Measurements from ENCODE around the gene IL19.
"Not testable (repeated sequence)": the region's sequence is repeated elsewhere in the genome, so short reads cannot be mapped to it uniquely, and the experiment has no call there.

Gene IL19

GRCh38 chr1:206842854-206843253, 72.3 kb downstream of the IL19 start:
- DNase-seq (ENCODE audit: low read depth), result no peak
- H3K4me3 ChIP-seq (ENCODE audit: low read length), result no peak overlapping the region
- TF ChIP-seq, protein P1, sequence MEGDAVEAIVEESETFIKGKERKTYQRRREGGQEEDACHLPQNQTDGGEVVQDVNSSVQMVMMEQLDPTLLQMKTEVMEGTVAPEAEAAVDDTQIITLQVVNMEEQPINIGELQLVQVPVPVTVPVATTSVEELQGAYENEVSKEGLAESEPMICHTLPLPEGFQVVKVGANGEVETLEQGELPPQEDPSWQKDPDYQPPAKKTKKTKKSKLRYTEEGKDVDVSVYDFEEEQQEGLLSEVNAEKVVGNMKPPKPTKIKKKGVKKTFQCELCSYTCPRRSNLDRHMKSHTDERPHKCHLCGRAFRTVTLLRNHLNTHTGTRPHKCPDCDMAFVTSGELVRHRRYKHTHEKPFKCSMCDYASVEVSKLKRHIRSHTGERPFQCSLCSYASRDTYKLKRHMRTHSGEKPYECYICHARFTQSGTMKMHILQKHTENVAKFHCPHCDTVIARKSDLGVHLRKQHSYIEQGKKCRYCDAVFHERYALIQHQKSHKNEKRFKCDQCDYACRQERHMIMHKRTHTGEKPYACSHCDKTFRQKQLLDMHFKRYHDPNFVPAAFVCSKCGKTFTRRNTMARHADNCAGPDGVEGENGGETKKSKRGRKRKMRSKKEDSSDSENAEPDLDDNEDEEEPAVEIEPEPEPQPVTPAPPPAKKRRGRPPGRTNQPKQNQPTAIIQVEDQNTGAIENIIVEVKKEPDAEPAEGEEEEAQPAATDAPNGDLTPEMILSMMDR (conservative IDR thresholded peaks at IDR 0.05; ENCODE audit: low read length), result no peak

- TF ChIP-seq, protein P1 (conservative IDR thresholded peaks at IDR 0.05; ENCODE audit: low read length), result no peak
- DNase-seq (ENCODE audit: low read depth), result no peak
- no peak overlapping the region for H3K4me3 ChIP-seq (ENCODE audit: low read length)
Observed at GRCh38 chr1:206843626-206844025, 73.1 kb downstream of the IL19 start.

- TF ChIP-seq, protein P1 (conservative IDR thresholded peaks at IDR 0.05; ENCODE audit: low read length), result no peak
- no peak overlapping the region for H3K4me3 ChIP-seq (ENCODE audit: low read length)
- DNase-seq (ENCODE audit: low read depth), result no peak
Observed at GRCh38 chr1:206846487-206846886, 75.9 kb downstream of the IL19 start.

DNA sequence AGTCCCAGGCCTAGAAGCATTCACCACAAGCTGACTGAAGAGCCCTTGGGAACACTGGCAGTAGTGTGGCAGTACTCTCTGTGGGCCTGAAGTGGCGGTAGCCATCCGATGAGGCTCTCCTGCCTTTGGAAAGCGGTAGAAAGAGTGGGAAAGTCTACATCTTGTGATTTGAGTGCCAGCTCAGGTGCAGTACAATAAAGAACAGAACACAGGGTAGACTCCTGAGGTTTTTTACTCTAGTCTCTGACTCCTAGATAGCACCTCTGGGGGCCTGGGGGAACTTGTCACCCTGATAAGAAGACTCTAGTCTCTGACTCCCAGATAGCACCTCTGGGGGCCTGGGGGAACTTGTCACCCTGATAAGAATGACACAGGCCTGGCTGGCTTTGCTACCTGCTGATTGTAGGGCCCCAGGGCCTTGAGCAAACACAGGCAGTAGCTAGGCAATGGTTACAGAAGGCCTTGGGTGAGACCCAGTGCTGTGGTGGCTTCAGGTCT, 76.8 kb downstream of the IL19 start:
- TF ChIP-seq, protein P1 (conservative IDR thresholded peaks at IDR 0.05; ENCODE audit: low read length), result no peak
- DNase-seq (ENCODE audit: low read depth), result no peak
- H3K4me3 ChIP-seq (ENCODE audit: low read length), result no peak overlapping the region

- DNase-seq (ENCODE audit: low read depth), result no peak
- TF ChIP-seq, protein P1 (conservative IDR thresholded peaks at IDR 0.05; ENCODE audit: low read length), result no peak
Observed at GRCh38 chr1:206847946-206848345, 77.4 kb downstream of the IL19 start.

DNA sequence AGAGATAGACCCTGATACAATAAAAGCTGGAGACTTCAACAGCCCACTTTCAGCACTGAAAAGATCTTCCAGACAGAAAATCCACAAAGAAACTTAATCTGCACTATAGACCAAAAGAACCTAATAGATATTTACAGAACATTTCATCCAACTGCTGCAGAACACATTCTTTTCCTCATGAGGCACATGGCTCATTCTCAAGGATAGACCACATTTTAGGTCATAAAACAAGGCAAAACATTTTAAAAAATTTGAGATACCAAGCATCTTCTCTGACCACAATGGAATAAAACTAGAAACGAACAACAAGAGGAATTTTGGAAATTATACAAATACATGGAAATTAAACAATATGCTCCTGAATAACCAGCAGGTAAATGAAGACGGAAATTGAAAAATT, 79.8 kb downstream of the IL19 start:
- no peak overlapping the region for H3K4me3 ChIP-seq (ENCODE audit: low read length)
- peak; percentile 76 for DNase-seq (ENCODE audit: low read depth)
- TF ChIP-seq, protein P1 (conservative IDR thresholded peaks at IDR 0.05; ENCODE audit: low read length), result no peak

More at GRCh38 chr1:206847946-206848345, 77.4 kb downstream of the IL19 start:
- no peak overlapping the region for H3K4me3 ChIP-seq (ENCODE audit: low read length)

- TF ChIP-seq, protein P1 (conservative IDR thresholded peaks at IDR 0.05; ENCODE audit: low read length), result no peak
- no peak overlapping the region for H3K4me3 ChIP-seq (ENCODE audit: low read length)
- DNase-seq (ENCODE audit: low read depth), result peak; percentile 97
Observed at GRCh38 chr1:206851341-206852010, 80.9 kb downstream of the IL19 start.

DNA sequence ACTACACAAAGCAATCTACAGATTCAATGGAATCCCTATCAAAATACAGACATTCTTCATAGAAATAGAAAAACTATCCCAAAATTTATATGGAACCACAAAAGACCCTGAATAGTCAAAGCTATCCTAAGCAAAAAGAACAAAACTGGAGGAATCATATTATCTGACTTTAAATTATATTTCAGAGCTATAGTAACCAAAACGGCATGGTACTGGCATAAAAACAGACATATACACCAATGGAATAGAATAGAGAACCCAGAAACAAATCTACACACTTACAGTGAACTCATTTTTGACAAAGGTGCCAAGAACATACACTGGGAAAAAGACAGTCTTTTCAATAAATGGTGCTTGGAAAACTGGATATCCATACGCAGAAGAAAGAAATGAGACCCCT, 82.1 kb downstream of the IL19 start:
- not testable (repeated sequence) for H3K4me3 ChIP-seq (ENCODE audit: low read length); DNase-seq (ENCODE audit: low read depth)

DNA sequence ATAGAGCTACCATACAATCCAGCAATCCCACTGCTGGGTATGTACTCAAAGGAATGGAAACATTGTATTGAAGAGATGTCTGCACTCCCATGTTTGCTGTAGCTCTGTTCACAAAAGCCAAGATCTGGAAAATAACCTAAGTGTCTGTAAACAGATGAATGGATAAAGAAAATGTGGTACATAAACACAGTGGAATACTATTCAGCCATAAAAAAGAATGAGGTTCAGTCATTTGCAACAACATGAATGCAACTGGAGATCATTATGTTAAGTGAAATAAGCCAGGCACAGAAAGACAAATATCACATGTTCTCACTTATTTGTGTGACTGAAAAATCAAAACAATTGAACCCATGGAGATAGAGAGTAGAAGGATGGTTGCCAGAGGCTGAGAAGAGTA, 83.1 kb downstream of the IL19 start:
- H3K4me3 ChIP-seq (ENCODE audit: low read length); DNase-seq (ENCODE audit: low read depth): not testable (repeated sequence)

Measured in AG10803 (cell line).